ENCODE measurements around the gene ITPR3. TPM values are rescaled to one million over a fixed set of nuclear protein-coding genes. Genes with fewer than 3 reads are reported as not detected.

Gene ITPR3
- total and polyA plus RNA-seq, 2 of the 13 experiments (the other 11 are each of a cell fraction or from before 2014, with no cell fraction given): 3.8 to 21.4 TPM

- TF ChIP-seq ZBTB34 (CRISPR knock-in tag; IDR thresholded peaks at IDR 0.05): peak; percentile 88
- no peak for TF ChIP-seq SP1 (IDR thresholded peaks at IDR 0.05)
- no peak for TF ChIP-seq SP1 (CRISPR knock-in tag; IDR thresholded peaks at IDR 0.05)
- no peak for TF ChIP-seq ZNF772 (CRISPR knock-in tag; IDR thresholded peaks at IDR 0.05)
- TF ChIP-seq DR1 (CRISPR knock-in tag; IDR thresholded peaks at IDR 0.05): peak; percentile 46; the same call in 1 of the 2 replicates
- peak; percentile 33; the same call in 1 of the 2 replicates for TF ChIP-seq ZFX (CRISPR knock-in tag; IDR thresholded peaks at IDR 0.05; ENCODE audit: low read depth)
- no peak for TF ChIP-seq CHD4 (IDR thresholded peaks at IDR 0.05; ENCODE audit: borderline replicate concordance, low read length)
- TF ChIP-seq HMG20A (CRISPR knock-in tag; IDR thresholded peaks at IDR 0.05; ENCODE audit: borderline replicate concordance): peak; percentile 92
- TF ChIP-seq ZNF660 (CRISPR knock-in tag; IDR thresholded peaks at IDR 0.05; ENCODE audit: borderline replicate concordance, low read depth): no peak
- TF ChIP-seq ZFP36 (IDR thresholded peaks at IDR 0.05; ENCODE audit: borderline replicate concordance, low read depth, low read length, partially characterized antibody): no peak
- TF ChIP-seq ZIK1 (CRISPR knock-in tag; IDR thresholded peaks at IDR 0.05; ENCODE audit: borderline replicate concordance, low read depth): no peak
- TF ChIP-seq LBX2 (CRISPR knock-in tag; IDR thresholded peaks at IDR 0.05; ENCODE audit: borderline replicate concordance): no peak
- TF ChIP-seq AHDC1 (CRISPR knock-in tag; IDR thresholded peaks at IDR 0.05; ENCODE audit: borderline replicate concordance): no peak
- peak; percentile 58; the same call in 1 of the 2 replicates for TF ChIP-seq HNF1B (CRISPR knock-in tag; IDR thresholded peaks at IDR 0.05)
- TF ChIP-seq, protein P1, sequence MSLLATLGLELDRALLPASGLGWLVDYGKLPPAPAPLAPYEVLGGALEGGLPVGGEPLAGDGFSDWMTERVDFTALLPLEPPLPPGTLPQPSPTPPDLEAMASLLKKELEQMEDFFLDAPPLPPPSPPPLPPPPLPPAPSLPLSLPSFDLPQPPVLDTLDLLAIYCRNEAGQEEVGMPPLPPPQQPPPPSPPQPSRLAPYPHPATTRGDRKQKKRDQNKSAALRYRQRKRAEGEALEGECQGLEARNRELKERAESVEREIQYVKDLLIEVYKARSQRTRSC (CRISPR knock-in tag; IDR thresholded peaks at IDR 0.05; ENCODE audit: low read depth): no peak
- TF ChIP-seq ZNF850 (CRISPR knock-in tag; conservative IDR thresholded peaks at IDR 0.05): no peak
- TF ChIP-seq PTBP1 (IDR thresholded peaks at IDR 0.05; ENCODE audit: low read depth, low read length, poor library complexity, severe bottlenecking): no peak
- no peak for TF ChIP-seq MIER3 (CRISPR knock-in tag; IDR thresholded peaks at IDR 0.05; ENCODE audit: borderline replicate concordance)
- no peak for TF ChIP-seq ZNF331 (CRISPR knock-in tag; IDR thresholded peaks at IDR 0.05)
Measured at GRCh38 chr6:33613146-33613794, 7.9 kb upstream of the ITPR3 start (continued).

All from HepG2 (cell line).